Measurements from ENCODE around the gene LONP2.
"Not testable (repeated sequence)": the region's sequence is repeated elsewhere in the genome, so short reads cannot be mapped to it uniquely, and the experiment has no call there.

Gene LONP2

GRCh38 chr16:48294724-48295123, 50.6 kb downstream of the LONP2 start:
- no peak for DNase-seq

DNA sequence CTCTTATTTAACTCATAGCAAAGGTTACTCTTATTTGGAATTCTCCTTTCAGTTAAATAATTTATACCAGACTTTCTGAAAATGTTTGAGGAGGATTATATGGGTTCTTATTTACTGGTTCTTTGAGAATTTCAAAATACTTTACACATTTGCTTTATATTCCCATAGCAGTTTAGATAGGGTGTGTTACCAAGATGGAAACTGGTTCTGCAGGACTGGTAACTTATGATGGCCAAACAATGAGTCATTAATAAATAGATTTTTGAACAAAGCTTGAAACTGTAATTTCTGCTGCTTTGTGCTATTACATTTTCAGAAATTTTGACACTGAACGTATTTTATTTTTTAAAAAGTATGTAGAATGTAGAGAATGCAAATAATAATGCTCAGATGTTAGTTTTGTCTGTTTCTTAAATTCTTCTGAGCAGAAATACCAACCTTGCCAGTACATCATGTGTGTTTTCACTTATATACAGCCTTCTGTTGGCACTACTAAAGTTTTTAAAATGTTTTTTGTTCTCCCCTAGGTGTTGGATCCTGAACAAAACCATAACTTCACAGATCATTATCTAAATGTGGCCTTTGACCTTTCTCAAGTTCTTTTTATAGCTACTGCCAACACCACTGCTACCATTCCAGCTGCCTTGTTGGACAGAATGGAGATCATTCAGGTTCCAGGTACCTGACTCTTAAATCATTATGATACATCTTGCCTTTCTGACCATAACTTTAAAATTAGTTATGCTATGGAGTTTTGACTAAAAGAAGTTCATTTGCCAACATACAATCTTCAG, 51.6 kb downstream of the LONP2 start:
- no peak for DNase-seq

GRCh38 chr16:48299471-48299870, 55.4 kb downstream of the LONP2 start:
- no peak for DNase-seq

DNA sequence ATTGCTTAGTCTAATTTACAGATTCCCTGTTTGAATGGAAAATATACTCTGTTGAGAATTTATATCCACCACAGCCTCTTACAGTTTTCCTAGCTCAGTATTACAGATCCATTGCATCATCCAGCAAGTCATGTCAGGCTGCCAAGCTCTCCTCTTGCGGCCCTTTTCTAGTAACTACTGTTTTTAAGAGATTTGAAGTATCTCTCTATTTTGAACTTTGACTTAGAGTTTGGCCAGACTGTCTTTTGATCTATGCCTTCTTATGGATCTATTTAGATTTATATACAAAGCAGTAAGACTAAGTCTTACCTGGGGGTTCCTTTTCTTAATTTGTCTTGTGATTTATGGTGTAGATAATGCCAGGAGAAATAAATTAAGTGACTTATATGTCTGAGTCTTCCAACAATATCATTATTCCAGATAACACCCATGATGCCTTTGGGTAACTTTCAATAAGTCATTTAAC, 56.3 kb downstream of the LONP2 start:
- no peak for DNase-seq

GRCh38 chr16:48308535-48308934, 64.4 kb downstream of the LONP2 start:
- DNase-seq: no peak

- no peak for DNase-seq
These were observed 67.0 kb downstream of the LONP2 start for GRCh38 chr16:48310908-48311641.

GRCh38 chr16:48313905-48314304, 69.8 kb downstream of the LONP2 start:
- DNase-seq: not testable (repeated sequence)

DNA sequence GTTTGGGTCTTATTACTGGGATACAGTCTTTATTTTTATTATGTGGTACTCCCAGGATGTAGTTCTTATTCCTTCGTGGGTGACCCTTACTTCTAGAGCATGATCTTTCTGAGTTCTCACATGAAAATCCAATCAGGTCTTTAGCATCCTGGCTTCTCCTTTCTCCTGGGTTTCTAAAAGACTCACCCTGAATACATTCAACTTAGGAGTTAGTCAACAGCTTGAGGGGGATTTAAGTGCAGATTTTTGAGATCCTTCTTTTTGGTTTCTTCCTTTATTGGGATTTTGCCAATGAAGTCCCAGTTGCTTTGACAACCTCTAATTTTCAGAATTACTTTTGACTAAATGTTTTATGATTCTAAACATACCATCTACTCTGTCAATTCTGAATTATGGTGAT, 72.9 kb downstream of the LONP2 start:
- DNase-seq: no peak

GRCh38 chr16:48317614-48318315, 73.7 kb downstream of the LONP2 start:
- peak; percentile 10 for DNase-seq

DNA sequence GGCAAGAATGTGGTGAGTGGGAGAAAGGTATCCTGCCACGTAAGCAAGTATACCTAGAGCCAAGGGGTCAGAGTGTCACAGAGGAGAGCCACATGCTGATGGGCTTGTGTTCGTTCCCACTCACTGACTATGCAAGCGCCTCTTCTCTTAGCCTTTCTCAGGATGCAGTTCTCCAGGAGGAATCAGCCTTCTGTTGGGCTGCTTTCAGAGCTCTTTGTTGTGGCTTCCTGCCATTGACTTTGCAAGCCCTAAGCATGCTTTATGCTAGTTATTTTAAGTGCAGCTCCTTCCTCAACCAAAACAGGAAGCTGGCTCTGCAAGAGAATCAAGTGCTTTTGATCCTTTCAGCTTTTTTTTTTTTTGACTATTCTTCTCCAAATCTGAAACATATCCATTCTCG, 74.5 kb downstream of the LONP2 start:
- peak; percentile 63 for DNase-seq

GRCh38 chr16:48321317-48322036, 77.4 kb downstream of the LONP2 start:
- DNase-seq: no peak

DNA sequence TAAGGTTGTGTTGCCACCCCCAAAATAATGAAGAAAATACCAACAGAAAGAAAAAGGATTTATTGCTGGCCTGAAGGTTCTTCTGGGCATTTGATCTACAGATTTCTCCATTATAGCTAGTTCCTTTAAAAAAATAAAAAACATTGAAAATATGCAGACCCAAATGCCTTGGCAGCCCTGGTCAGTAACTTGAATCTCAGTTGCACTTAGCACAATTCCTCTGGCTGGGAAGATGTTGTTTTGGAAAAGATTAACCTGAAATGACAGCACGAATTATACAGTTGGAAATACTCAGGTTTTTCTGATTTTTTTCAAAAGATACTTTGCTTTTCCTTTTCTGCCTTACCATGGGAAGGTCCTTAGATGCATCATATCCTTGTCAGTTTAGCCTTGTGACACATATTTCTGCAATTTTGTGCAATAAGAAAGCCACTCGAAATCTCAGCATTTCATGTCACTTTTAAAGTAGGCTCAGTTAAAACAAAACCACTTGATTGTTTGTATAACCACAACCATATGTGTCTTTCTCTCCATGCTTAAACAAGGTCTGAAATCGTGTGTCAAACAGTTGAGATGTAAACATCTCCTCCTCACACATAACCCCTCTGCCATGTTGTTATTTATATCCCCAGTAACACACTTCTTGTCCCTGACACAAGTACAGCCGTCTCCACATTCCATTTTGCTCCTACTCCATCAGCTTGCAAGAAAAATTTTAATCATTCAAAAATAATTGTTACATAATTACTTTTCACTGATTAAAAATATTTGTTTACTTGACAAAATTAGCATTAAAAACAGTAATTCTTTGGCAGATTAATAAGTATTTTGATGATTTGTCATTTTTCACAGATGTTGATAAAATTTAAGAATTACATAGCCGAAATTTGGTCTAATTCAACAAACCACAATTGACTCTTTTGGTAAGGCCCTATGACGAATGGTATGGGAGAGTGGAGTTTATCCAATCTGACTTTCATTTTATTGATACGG, 80.0 kb downstream of the LONP2 start:
- no peak for DNase-seq

- DNase-seq: no peak
These were observed 82.8 kb downstream of the LONP2 start for GRCh38 chr16:48326915-48327314.

- DNase-seq: no peak
These were observed 85.0 kb downstream of the LONP2 start for GRCh38 chr16:48329138-48329537.

GRCh38 chr16:48330189-48330840, 86.2 kb downstream of the LONP2 start:
- DNase-seq: no peak

- DNase-seq: no peak
These were observed 86.7 kb downstream of the LONP2 start for GRCh38 chr16:48330841-48331192.

GRCh38 chr16:48332978-48333377, 88.9 kb downstream of the LONP2 start:
- no peak for DNase-seq

DNA sequence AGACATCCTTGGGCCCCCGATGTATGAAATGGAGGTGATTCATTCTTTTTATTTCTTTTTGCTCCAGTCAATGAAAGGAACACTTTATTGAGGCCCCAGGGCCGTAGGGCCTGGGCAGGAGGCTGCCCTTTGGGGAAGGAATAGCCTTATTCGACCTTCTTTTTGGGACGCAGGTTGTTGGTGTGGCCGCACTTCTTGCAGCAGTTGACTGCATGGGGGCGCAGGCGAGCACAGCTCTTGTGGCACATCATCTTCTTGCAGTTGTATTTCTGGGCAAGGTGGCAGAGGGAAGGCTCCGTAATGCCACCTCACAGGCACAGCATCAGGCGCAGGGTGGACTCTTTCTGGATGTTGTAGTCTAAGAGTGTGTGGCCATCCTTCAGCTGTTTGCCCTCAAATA, 90.2 kb downstream of the LONP2 start:
- DNase-seq: no peak

- DNase-seq: no peak
These were observed 91.9 kb downstream of the LONP2 start for GRCh38 chr16:48335961-48336360.

DNA sequence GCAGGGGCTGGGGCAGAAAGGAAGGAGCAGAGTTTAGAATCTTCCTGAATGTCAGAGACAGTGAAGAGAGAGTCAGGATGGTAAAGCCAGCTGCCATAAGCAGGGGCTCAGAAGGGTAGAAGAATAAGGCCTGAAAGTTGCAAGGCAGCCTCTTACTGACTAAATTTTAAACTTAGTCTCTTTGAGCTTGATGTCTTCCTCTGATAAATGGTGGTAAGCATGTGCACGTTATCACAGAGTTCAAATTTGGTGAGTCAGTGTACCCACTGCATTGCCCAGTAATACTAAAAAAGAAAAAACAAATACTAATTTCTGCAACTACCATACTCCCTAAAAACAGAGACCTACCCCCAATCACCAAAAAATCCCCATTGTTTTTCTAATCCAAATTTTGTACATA, 96.0 kb downstream of the LONP2 start:
- no peak for DNase-seq

DNA sequence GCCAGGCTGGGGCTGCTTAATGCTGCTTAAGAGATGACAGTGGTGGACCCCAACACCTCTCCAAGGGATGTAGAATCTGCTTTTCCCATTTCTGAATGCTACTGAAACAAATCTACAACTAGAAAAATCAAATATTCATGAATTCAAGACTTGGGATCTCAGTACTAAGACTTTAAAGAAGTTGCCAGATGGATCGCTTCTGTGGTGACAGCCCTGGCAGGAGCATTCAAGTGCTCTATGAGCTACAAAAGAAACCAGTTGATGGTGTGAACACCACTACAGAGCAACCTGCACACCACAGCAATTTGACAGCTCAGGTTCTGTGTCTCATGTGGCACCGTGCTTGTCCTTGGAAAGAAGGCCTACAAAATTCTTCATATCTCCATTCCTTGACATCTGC, 98.5 kb downstream of the LONP2 start:
- no peak for DNase-seq

Data from CD4-positive, alpha-beta T cell treated with Interleukin-17A for 1 hour (primary cell).